Prostate gland (tissue), 2 donors: ENCODE results near the gene CDK5RAP2. TPM values are rescaled to one million over a fixed set of nuclear protein-coding genes. Genes with fewer than 3 reads are reported as not detected.
A peak's percentile ranks its signal among the peaks of the same experiment; 100 is the strongest.
"Not testable (repeated sequence)": the region's sequence is repeated elsewhere in the genome, so short reads cannot be mapped to it uniquely, and the experiment has no call there.

Source experiments
- DNase-seq: peaks from one replicate; pipeline ENCODE4 v3.0.0-alpha.2; 2019; ENCODE audit warnings: low spot score
- H3K27ac ChIP-seq, 2 donors: fragments of 200-600 bp; sonication (generic); 2 replicates each; pipeline ENCODE4 v1.5.1; 2017 to 2019
- H3K27me3 ChIP-seq: fragments of 200-600 bp; sonication (generic); replicated peaks from 2 replicates; pipeline ENCODE4 v1.5.1; 2019; ENCODE audit not compliant: insufficient read depth
- H3K36me3 ChIP-seq, 2 donors: fragments of 200-600 bp; sonication (generic); 1 replicate in 1 of 2; 2 replicates in 1 of 2; pipeline versions ENCODE4 v1.5.1 to v1.8.1; 2017 to 2019
- H3K4me1 ChIP-seq: fragments of 200-600 bp; sonication (generic); replicated peaks from 2 replicates; pipeline ENCODE4 v1.5.1; 2019
- H3K4me3 ChIP-seq, 2 donors: fragments of 200-600 bp; sonication (generic); 2 replicates each; pipeline ENCODE4 v1.5.1; 2017 to 2019
- H3K9me3 ChIP-seq: fragments of 200-600 bp; sonication (generic); 2 replicates; pipeline ENCODE4 v1.5.1; 2017
- CTCF ChIP-seq, 4 experiments: fragments of 200-600 bp in 2 of 4; fragments of 450-650 bp in 2 of 4; sonication (generic) in 2 of 4; IDR thresholded peaks; 1 replicate in 3 of 4; 2 replicates in 1 of 4; pipeline ENCODE4 v1.5.1; 2016 to 2019; ENCODE audit warnings: antibody characterized with exemption in 4 of 4, mild to moderate bottlenecking in 2 of 4, moderate library complexity in 2 of 4
- POLR2A ChIP-seq: fragments of 450-650 bp; IDR thresholded peaks from one replicate; pipeline ENCODE4 v1.6.1; 2016; ENCODE audit warnings: antibody characterized with exemption, mild to moderate bottlenecking
- POLR2AphosphoS5 ChIP-seq: sonication (generic); formaldehyde crosslinking; IDR thresholded peaks from one replicate; pipeline ENCODE4 v1.6.1; 2017; ENCODE audit warnings: antibody characterized with exemption
- WGBS: methylation state at CpG from one replicate; pipeline ENCODE4 v1.1.5; 2018; 5-methylcytosine and 5-hydroxymethylcytosine counted together
- intact Hi-C: fragments of 100-400 bp; cut with DNase I; formaldehyde crosslinking; loops from one replicate; pipeline ENCODE4 v1.14.2; 2022
- total RNA-seq, 2 donors: library from RNA; depleted of rRNA; stranded (reverse); fragments of >200 nt; gene quantifications; one replicate each; pipeline ENCODE4 v1.1.0, GENCODE V29; 2016

The CDK5RAP2 gene
- total RNA-seq, 2 donors from 2014 or later: 48.6 to 54.1 TPM

- 95% methylated on average over 6 of the region's 6 CpGs for WGBS
- no peak for DNase-seq
- Histone ChIP-seq H3K9me3 (no peaks in the 10 kb centered on the region), H3K4me1 (no peaks in the 10 kb centered on the region), H3K27ac (no peak overlapping the region), H3K27me3 (no peaks in the 10 kb centered on the region), H3K36me3 (no peaks in the 10 kb centered on the region), H3K4me3 (no peak overlapping the region)
- intact Hi-C loops: no loop called here
- no peak for TF ChIP-seq POLR2A
Measured at GRCh38 chr9:120536094-120536493, 43.9 kb downstream of the CDK5RAP2 start.

- WGBS: 75% methylated on average over 2 of the region's 2 CpGs
- Histone ChIP-seq H3K27me3 (no peaks in the 10 kb centered on the region), H3K27ac (no peak overlapping the region), H3K9me3 (no peaks in the 10 kb centered on the region), H3K4me1 (no peaks in the 10 kb centered on the region), H3K4me3 (no peak overlapping the region), H3K36me3 (no peaks in the 10 kb centered on the region)
- TF ChIP-seq POLR2A (no peak), POLR2AphosphoS5 (no peak), CTCF (IDR thresholded peaks at IDR 0.05) (no peak)
- intact Hi-C loops: no loop called here
- DNase-seq: no peak
Measured at GRCh38 chr9:120534266-120534665, 45.7 kb downstream of the CDK5RAP2 start.

GRCh38 chr9:120532891-120533290 is 47.1 kb downstream of the CDK5RAP2 start:
- WGBS: 77% methylated on average over 10 of the region's 10 CpGs
- H3K36me3 ChIP-seq: no peaks in the 10 kb centered on the region
- no peaks in the 10 kb centered on the region for H3K4me1 ChIP-seq
- TF ChIP-seq POLR2AphosphoS5 (no peak), POLR2A (no peak), CTCF (IDR thresholded peaks at IDR 0.05) (no peak)
- no peaks in the 10 kb centered on the region for H3K9me3 ChIP-seq
- intact Hi-C loops: no loop called here
- peak overlapping the region in 1 of 2 donors; percentile 18 for H3K27ac ChIP-seq
- no peaks in the 10 kb centered on the region for H3K27me3 ChIP-seq
- no peak for DNase-seq
- H3K4me3 ChIP-seq: no peak overlapping the region

- no peaks in the 10 kb centered on the region for H3K36me3 ChIP-seq
- no peaks in the 10 kb centered on the region for H3K27me3 ChIP-seq
- intact Hi-C loops: no loop called here
- peak overlapping the region in 1 of 2 donors; percentile 18 for H3K27ac ChIP-seq
- no peak overlapping the region for H3K4me3 ChIP-seq
- H3K4me1 ChIP-seq: no peaks in the 10 kb centered on the region
- peak; percentile 71 for DNase-seq
- H3K9me3 ChIP-seq: no peaks in the 10 kb centered on the region
- TF ChIP-seq CTCF (IDR thresholded peaks at IDR 0.05) (no peak), POLR2A (no peak), POLR2AphosphoS5 (peak; percentile 55)
- 75% methylated on average over 6 of the region's 6 CpGs for WGBS
Measured at GRCh38 chr9:120532475-120532874, 47.5 kb downstream of the CDK5RAP2 start.

- peak overlapping the region in 1 of 2 donors; percentile 18 for H3K27ac ChIP-seq
- TF ChIP-seq POLR2A (no peak), CTCF (IDR thresholded peaks at IDR 0.05) (peak in 3 of 4 experiments; percentile 18 to 46 (median 36))
- H3K36me3 ChIP-seq: peaks cover 0 to 7% of the 10 kb centered on the region in 2 donors
- intact Hi-C loops: no loop called here
- 77% methylated on average over 2 of the region's 2 CpGs for WGBS
- H3K27me3 ChIP-seq: no peaks in the 10 kb centered on the region
- no peaks in the 10 kb centered on the region for H3K9me3 ChIP-seq
- H3K4me1 ChIP-seq: no peaks in the 10 kb centered on the region
- no peak overlapping the region for H3K4me3 ChIP-seq
- DNase-seq: no peak
Measured at GRCh38 chr9:120531683-120532300, 48.2 kb downstream of the CDK5RAP2 start.

GRCh38 chr9:120530220-120530832 is 49.6 kb downstream of the CDK5RAP2 start:
- H3K27ac ChIP-seq, intact Hi-C loops, H3K4me3 ChIP-seq, H3K9me3 ChIP-seq, H3K36me3 ChIP-seq, H3K4me1 ChIP-seq, DNase-seq, H3K27me3 ChIP-seq: not testable (repeated sequence)
- 78% methylated on average over 6 of the region's 6 CpGs for WGBS
